Activated T-cell treated with anti-CD3 and anti-CD28 coated beads, Interleukin-2, amount 50 U/mL, for 48 hours (primary cell): ENCODE measurements around the gene ZNF556.

ENCODE experiments used
- DNase-seq, 2 experiments: peaks; one replicate each; pipeline ENCODE4 v3.0.0-alpha.2; 2020

The ZNF556 gene

DNA sequence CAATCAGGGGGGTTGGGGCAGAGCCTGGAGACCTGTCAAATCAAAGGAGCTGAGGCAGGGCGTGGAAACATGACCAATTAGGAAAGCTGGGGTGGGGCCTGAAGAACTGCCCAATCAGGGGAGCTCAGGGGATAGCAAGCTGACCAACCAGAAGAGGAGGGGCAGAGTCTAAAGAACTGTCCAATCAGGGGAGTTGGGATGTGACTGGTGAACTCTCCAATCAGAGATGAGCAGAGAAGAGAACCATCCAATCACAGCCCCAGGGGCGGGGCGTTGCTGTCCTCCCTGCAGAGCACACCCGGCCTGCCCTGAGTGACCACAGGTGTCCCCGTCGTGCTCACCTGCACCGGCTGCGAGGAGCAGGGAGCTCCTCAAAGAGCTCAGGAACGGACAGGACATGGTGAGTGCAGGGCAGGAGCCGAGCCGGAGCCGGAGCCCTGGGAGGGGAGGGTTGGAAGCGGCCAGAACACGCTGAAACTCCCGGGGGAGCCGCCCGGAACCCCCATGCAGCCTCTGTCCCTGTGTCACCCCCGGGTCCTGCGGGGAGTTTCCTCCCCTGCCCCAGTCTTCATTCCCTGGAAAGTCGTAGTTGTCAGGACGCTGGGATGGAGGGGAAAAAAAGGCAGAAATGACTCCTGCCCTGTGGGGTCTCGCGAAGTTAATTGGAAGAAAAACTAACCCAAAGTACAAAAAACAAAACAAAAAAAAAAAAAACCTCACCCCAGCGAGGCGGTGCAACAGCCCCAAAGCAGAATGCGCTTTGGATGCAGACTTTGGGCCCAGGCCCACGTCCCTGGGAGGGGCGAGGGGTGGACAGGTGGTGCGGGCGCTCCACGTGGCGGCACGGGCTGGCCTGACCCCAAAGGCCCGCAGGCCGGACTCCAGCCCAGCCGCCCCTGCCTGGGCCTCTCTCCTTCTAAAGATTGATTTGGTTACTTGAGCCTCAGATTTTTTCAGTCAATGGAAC lies at the start of gene ZNF556:
Gene ZNF556, plus strand, starts transcription at position 311 of the 967 bp plus-strand sequence. Its CDS starts 87 bp downstream, at position 398.
- DNase-seq: peak; percentile 22 to 26

DNA sequence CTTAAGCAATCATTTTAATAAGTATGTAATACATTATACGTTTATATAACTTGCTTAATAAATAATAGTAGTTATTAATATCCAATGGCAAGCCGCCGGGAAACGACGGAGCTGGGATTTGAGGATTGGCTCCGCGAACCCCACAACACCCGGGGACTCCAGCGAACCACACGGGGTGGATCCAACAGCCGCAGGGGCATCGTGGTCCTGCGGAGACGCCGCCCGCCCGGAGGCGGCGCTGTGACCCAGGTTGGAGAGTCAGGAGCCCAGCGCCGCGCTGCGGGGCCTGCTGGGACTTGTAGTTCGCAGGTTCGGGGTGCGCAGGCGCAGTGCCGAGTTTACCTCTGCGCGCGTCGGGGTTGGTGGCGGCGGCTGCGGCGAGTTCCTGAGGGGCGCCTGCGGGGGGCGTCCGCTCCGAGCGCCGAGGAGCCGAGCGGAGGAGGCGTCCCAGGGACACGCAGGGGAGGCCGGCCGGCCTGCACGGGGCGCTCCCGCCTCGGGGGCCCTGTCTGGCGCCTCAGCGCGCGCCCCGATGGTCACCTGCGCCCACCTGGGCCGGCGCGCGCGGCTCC lies 47.5 kb upstream of the ZNF556 start, which contains the start of gene ZNF554:
Gene ZNF554, plus strand, starts transcription at position 329 of the 572 bp plus-strand sequence. Its CDS starts 204 bp downstream, at position 533.
- peak; percentile 97 to 98 for DNase-seq

DNA sequence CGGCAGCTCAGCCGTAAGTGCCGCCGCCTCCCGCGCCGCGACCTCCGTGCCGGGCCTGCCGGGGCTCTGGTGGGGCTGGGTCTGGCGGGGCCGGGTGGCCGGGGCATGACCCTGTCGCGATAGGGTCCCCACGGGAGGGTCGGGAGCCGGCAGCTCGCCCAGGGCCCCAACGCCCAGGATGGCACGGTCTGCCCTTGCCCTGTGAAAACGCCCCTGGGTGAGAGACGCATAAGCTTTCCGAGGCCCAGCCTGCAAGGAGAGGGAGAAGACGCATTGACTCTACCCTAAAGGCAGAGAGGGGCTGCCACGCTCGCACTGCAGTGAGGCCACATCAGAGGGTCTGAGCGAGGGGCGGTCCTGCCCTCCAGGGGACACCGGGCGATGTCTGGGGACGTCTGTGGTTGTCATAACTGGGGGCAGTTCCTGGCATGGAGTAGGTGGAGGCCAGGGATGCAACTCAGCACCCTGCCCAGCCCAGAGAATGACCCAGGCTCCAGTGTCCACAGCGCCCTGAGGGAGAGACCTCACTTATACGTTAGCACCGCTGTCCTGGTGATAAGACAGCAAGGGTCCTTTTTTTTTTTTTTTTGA lies 46.9 kb upstream of the ZNF556 start:
- DNase-seq: peak in 1 of 2 experiments; percentile 47

DNA sequence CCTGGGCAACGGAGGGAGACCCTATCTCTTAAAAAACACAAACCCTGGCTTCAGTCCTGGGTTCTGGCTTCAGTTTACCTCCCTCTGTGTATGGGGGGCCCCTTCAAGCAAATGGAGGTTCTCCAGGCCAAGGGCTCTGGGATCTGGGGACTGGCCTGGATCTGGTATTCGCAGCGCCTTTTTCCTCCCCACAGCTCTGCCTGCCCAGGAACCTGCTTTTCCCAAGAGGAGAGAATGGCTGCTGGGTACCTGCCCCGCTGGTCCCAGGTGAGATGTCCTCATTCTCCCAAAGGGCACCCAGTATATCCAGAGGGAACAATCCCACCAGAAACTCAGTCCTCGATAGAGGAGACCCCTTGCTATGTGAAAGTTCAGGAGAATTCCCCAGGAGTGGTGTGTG lies 44.3 kb upstream of the ZNF556 start:
- no peak for DNase-seq

DNA sequence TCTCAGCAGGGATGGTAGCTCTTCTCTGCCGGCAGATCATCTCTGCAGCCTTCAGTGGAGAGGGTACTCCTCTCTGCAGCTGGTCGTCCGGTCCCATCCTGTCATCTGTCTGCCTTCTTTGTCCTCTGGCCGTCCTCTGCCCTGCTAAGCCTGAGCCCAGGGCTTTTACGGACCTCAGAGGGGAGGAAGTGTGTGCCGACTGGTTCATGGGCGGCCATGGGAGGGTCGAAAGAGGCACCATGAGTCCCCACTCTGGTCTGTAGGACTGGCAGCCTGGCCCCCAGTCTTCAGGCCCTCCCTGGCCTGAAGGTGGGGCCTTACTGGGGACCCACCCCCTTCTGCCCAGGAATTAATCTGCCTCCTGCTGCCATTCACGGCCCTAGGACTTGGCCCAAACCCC lies 43.5 kb upstream of the ZNF556 start:
- DNase-seq: no peak

DNA sequence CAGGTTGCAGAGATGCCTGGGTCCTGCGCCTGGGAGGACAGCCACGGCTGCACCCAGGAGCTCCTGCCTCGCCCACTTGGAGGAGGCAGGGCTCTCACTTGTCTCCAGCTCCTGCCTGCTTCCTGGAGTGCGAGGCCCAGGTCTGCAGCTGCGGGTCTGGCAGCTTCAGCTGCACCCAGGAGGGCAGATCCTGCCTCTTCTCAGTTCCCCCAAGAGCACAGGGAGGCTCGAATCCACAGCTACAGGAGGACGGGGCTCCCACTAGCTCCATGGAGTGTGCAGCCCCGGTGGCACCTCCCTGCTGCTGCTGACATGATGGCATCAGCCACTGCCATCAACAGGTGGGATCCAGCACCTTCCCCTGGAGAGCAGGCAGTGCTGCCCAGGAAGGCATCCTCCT lies 43.0 kb upstream of the ZNF556 start:
- no peak for DNase-seq

DNA sequence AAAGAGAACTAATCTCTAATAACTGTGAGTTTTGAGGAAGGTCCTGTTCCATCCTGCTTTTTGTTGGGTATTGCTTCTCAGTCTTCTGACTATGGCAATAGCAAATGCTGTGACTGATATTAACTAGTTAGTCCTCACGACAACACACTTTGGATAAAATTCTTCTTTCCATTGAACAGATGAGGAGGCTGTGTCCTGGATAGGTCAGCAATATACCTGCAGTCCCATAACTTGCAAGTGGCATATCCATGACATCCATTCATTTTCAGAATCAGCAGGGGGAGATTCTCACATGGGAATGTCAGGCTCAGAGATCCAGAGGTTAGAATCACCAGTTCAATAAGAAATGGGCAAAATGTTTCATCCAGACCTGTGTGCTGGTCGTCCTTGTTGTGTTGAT lies 40.1 kb upstream of the ZNF556 start:
- DNase-seq: no peak

DNA sequence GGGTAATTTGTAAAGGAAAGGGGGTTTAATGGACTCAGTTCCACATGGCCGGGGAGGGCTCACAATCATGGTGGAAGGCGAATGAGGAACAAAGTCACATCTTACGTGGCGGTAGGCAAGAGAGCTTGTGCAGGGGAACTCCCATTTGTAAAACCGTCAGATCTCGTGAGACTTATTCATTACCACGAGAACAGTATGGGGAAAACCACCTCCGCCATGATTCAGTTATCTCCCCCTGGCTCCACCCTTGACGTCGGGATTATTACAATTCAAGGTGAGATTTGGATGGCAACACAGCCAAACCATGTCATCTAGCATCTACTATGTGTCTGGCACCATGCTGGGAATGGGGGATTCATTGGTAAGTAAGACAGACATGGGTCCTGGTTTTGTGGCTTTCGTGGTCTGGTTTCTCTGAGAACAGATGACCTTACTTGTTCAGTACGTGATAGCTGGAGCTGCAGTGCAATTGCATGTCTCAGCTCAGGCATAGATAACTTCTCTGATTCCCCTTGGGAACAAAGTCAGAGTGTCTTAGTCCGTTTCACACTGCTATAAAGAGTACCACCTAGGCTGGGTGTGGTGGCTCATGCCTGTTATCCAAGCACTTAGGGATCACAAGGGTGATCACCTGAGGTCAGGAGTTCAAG lies 39.2 kb upstream of the ZNF556 start:
- no peak for DNase-seq

DNA sequence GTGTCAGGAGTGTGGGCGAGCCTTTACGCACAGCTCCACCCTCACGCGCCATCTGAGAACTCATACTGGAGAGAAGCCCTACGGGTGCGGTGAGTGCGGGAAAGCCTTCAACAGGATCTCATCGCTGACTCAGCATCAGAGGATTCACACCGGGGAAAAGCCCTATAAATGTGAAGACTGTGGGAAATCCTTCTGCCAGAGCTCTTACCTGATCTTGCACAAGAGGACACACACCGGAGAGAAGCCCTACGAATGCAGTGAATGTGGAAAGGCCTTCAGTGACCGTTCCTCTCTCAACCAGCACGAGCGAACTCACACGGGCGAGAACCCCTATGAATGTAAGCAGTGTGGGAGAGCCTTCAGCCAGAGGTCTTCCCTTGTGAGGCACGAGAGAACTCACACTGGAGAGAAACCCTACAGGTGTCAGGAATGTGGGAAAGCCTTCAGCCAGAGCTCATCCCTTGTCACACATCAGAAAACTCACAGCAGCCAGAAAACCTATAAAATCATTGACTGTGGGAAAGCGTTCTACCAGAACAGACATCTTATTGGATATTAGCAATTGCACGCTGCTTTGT lies 32.8 kb upstream of the ZNF556 start:
- DNase-seq: no peak

DNA sequence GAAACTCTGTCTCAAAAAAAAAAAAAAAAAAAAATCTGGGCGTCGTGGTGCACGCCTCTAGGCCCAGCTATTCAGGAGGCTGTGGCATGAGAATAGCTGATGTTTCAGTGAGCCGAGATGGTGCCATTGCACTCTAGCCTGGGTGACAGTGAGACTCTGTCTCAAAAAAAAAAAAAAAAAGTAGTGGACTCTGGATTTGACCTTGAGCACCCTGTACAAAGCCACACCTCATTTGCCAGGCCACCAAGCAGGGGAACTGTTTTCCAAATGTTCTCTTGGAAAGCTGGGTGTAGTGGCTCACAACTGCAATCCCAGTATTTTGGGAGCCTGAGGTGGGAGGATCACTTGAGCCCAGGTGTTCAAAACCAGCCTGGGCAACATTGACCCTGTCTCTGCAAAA lies 29.7 kb upstream of the ZNF556 start:
- no peak for DNase-seq

DNA sequence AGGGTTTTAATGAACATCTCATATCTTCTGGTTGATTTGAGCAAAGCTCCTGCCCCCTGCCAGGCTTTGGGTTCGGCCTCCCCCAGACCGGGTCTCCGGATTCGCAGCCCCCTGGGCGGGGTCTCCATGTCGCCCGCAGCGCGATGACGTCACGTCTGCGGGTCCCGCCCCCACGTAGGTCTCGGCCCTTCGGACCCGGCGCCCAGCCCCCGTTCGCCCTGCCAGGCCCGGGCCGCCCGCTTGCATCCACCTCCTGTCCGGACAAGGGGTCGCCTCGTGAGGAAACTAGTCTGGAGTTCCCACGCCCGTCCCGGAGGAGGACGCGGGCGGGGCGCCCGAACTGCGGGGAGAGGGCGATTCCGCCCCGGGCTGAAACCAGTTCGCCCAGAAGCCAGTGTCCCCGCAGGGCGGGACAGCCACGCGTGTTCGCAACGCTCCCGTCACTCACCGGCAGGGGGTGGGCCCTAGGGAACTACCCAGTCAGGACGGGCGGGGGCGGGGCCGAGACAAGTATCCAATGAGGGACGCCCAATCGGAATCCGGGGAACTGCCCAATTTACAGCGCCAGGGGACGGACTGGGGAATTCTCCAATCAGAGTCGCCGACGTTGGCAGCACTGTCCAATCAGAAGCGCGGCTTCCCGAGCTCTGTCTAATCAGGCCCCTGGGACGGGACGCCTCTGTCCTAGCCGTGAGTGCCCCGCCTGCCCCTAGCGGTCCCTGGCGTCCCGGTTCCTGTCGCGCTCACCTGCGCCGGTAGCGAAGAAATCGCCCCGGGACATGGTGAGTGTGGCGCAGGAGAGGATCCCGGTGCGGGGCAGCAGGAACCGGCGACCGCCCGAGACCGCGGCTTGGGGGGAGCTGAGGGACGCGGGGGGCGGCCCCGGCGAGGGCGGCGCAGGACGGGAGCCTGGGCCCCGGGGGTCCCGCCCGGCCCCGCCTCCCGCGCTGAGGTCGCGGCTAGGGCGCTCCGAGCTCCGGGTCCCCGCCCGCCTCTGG lies 26.0 kb upstream of the ZNF556 start, which contains the start of gene ZNF555:
Gene ZNF555, plus strand, starts transcription at position 682 of the 998 bp plus-strand sequence. Its CDS starts 98 bp downstream, at position 780.
- peak; percentile 97 to 98 for DNase-seq

DNA sequence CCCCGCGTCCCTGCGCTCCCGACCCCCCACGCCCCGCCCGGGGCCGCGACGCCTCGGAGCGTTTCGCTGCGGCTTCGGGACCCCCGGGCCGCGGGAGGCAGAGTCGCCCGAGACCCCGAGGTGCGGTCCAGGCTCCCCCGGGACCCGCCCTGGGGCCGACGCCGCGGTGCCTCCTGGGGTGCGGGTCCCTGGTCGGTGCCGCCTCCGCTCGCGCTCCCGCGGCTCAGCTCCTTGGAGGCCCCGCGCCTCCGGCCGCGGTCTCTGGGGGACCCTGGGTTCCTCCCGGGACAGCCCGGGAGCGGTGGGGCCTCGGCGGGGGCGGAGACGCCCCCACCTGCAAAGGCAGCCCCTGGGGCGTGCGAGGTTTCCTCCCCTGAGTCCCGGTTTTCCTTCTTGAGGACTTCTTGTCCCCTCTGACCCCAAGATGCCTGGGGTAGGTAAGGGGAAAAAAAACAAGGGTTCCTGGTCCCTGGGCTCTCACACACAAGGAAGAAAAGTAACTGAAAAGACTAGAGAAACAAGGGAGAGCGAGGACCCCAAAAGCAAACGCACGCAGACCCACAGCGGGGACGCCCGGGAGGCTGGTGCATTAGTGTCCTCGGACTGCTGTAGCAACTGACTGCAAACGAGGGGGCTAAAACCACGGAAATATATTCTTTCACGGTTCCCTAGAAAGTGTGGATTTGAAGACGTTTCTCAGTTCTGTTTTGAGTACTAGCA lies 25.1 kb upstream of the ZNF556 start:
- peak in 1 of 2 experiments; percentile 23 for DNase-seq

DNA sequence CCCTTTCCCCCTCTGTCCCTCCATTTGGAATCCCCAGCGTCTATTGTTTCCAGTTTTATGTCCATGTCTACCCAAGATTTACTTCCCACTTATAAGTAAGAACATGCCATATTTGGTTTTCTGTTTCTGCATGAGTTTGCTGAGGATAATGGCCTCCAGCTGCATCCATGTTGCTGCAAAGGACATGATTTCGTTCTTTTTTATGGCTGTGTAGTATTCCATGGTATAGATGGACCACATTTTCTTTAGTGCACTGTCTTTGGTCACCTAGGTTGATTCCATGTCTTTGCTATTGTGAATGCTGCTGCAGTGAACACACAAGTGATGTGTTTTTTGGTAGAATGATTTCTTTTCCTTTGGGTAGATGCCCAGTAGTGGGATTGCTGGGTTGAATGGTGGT lies 22.0 kb upstream of the ZNF556 start:
- DNase-seq: no peak

DNA sequence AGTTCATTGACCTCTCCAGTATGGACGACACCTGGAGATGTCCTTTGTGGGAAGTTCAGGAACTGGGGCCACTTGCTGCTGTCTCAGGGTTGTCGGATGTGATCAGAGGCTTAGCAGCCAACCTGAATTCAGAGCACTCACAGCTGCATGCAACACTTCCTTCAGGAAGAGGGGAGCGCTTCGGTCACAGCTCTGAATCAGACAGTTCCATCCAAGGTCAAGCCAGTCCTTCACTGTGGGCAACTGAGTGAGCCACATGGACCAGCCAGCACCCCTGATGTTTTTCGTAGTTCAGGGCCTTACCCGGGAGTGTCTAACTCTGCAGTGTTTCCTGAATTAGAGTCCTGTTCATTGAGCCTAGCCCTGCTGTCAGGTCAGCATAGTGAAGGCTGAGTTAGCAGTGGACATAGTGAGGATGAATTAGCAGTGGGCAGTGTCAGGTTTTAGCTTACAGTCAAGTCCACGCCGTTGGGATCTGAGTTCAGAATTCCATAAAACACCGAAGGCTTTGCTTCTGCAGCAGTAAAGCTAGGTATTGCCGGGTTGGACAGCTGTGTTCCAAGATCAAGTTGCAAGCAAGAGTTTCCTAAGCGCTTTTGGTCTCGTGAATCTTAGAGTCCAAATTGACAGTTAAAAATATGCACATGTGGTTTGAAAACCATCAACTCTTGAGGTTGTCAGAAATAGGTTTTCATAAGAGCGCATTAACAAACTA lies 20.8 kb upstream of the ZNF556 start:
- DNase-seq: no peak

DNA sequence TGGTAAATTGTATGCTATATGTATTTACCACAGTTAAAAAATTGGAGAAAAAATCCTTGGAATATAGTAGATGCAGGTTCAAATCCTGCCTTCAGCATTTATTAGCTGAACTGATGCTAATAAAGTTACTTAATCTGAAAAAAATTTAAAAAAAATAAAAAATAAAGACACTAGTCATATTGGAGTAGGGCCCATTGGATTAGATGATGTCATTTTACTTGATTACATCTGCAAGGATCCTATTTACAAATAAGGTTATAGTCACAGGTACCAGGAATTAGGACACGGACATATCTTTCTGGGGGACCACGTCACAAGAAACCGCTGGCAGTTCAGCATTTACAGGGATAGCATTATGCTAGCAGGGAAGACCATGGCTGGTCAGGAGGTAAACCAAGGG lies 19.6 kb upstream of the ZNF556 start:
- no peak for DNase-seq

DNA sequence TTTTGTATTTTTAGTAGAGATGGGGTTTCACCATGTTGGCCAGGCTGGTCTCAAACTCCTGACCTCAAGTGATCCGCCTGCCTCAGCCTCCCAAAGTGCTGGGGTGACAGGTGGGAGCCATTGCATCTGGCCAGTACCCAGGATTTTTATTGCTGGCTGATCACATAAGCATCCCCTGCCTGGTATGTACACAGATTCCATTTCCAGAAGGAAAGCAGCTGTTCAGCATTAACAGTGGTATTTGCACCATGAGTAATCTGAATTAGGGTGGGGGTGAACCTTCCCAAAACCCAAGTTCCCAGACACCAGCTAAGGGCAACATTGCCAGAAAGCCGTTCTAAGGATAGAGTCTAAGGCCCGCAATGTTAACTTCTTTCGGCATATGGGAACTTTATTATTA lies 18.5 kb upstream of the ZNF556 start:
- DNase-seq: no peak

DNA sequence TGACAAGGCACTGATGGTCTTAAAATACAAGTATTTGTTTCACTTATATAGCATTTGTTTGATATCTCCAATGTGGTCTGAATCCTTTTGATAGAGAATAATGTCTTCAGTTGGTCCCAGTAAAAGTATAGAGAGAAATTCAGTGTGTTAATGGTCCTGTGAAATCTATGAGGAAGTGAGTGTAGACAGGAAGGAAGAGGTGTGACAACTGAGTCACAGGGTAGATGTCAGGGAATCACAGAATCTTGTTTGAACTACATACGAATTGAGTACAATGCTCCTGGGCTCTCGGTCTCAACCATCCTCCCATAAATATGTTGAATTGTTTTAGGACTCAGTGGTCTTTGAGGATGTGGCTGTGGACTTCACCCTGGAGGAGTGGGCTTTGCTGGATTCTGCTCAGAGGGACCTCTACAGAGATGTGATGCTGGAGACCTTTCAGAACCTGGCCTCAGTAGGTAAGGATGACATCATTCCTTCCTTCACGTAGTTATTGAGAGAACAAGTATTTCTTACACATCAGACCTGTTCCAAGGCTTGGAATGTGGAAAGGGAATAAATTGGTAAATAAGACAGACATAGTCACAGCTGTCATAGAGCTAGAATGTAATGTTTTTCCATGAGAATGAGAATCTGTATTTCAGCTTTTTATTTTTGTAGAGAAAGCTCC lies 16.7 kb upstream of the ZNF556 start:
- DNase-seq: no peak

DNA sequence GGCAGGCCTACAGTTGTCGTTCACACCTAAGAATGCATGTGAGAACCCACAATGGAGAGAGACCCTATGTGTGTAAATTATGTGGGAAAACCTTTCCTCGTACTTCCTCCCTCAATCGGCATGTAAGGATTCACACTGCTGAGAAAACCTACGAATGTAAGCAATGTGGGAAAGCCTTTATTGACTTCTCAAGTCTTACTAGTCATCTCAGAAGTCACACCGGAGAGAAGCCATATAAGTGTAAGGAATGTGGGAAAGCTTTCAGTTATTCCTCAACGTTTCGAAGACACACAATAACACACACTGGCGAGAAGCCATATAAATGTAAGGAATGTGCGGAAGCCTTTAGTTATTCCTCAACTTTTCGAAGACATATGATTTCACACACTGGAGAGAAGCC lies 14.5 kb upstream of the ZNF556 start:
- no peak for DNase-seq

DNA sequence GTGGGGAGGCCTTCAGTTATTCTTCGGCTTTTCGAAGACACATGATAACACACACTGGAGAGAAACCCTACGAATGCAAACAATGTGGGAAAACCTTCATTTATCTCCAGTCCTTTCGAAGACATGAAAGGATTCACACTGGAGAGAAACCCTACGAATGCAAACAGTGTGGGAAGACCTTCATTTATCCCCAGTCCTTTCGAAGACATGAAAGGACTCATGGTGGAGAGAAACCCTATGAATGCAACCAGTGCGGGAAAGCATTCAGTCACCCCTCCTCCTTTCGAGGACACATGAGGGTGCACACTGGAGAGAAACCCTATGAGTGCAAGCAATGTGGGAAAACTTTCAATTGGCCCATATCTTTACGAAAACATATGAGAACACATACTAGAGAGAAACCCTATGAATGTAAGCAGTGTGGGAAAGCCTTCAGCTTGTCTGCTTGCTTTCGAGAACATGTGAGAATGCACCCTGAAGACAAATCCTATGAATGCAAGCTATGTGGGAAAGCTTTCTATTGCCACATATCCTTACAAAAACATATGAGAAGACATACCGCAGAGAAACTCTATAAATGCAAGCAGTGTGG lies 14.0 kb upstream of the ZNF556 start:
- DNase-seq: no peak
